Spleen (tissue), 11 donors: ENCODE measurements around the gene TBC1D9B. TPM values are rescaled to one million over a fixed set of nuclear protein-coding genes. Genes with fewer than 3 reads are reported as not detected.

Experiments
- DNase-seq: peaks from one replicate; pipeline ENCODE4 v3.0.0-alpha.2; 2020
- H3K27ac ChIP-seq, 8 donors: fragments of 200-600 bp; sonication (generic) in 7 of 8; 1 replicate in 4 of 8; 2 replicates in 4 of 8; pipeline versions ENCODE4 v1.5.0 to v1.8.0; 2016 to 2021; ENCODE audit warnings: inconsistent platforms in 4 of 8, mild to moderate bottlenecking in 4 of 8, moderate library complexity in 1 of 8
- H3K27me3 ChIP-seq, 7 donors: fragments of 200-600 bp; sonication (generic) in 6 of 7; replicated peaks in 1 of 7; 1 replicate in 4 of 7; 2 replicates in 3 of 7; pipeline versions ENCODE4 v1.5.0 to v1.8.0; 2016 to 2021; ENCODE audit warnings: inconsistent platforms in 3 of 7, mild to moderate bottlenecking in 1 of 7
- H3K36me3 ChIP-seq, 6 donors: fragments of 200-600 bp; sonication (generic) in 5 of 6; 1 replicate in 4 of 6; 2 replicates in 2 of 6; pipeline versions ENCODE4 v1.5.0 to v1.8.0; 2016 to 2021; ENCODE audit warnings: inconsistent platforms in 2 of 6
- H3K4me1 ChIP-seq, 6 donors: fragments of 200-600 bp; sonication (generic) in 5 of 6; 1 replicate in 3 of 6; 2 replicates in 3 of 6; pipeline versions ENCODE4 v1.5.0 to v1.8.0; 2016 to 2021; ENCODE audit warnings: inconsistent platforms in 3 of 6
- H3K4me3 ChIP-seq, 8 donors: fragments of 200-600 bp; sonication (generic) in 7 of 8; 1 replicate in 4 of 8; 2 replicates in 4 of 8; pipeline versions ENCODE4 v1.5.0 to v1.8.0; 2016 to 2021; ENCODE audit warnings: inconsistent platforms in 4 of 8, mild to moderate bottlenecking in 4 of 8, moderate library complexity in 2 of 8
- H3K9me3 ChIP-seq, 8 donors: fragments of 200-600 bp; sonication (generic) in 7 of 8; 1 replicate in 4 of 8; 2 replicates in 4 of 8; pipeline versions ENCODE4 v1.5.0 to v1.8.0; 2016 to 2021; ENCODE audit warnings: inconsistent platforms in 4 of 8
- POLR2A ChIP-seq, 3 donors: fragments of 450-650 bp; IDR thresholded peaks; one replicate each; pipeline ENCODE4 v1.5.1; 2017; ENCODE audit warnings: antibody characterized with exemption in 3 of 3, mild to moderate bottlenecking in 1 of 3
- POLR2AphosphoS5 ChIP-seq, 3 donors: sonication (generic); formaldehyde crosslinking; IDR thresholded peaks; one replicate each; pipeline ENCODE4 v1.5.1; 2017; ENCODE audit warnings: antibody characterized with exemption in 3 of 3
- WGBS, 5 donors: extraction: QIAGEN DNeasy Blood & Tissue Kit in 3 of 5; methylation state at CpG; one replicate each; pipeline versions ENCODE4 v1.1.5 to v1.1.7; 2013 to 2018; 5-methylcytosine and 5-hydroxymethylcytosine counted together
- intact Hi-C: fragments of 100-400 bp; cut with DNase I; formaldehyde crosslinking; loops from one replicate; pipeline ENCODE4 v1.15.0; 2023; ENCODE audit warnings: low total_unique reads
- polyA plus RNA-seq, 3 donors: library from polyadenylated mRNA; stranded (reverse); fragments of 200-250 nt; gene quantifications; one replicate each; pipeline ENCODE4 v1.2.1, GENCODE V29; 2013
- total RNA-seq, 7 donors: library from RNA; depleted of rRNA in 3 of 7; stranded (reverse); fragments of >200 nt in 3 of 7; fragmentation: NEBNext Ultra II Directional in 4 of 7; extraction: Animal tissue kit (Norgen Biotek cat#: 25700) in 4 of 7; gene quantifications; one replicate each; pipeline versions ENCODE4 v1.1.0 to v1.2.1, GENCODE V29; 2016 to 2021
- TF ChIP-seq, protein P1 (sequence below), 11 experiments: fragments of 200-600 bp in 7 of 11; fragments of 450-650 bp in 4 of 11; sonication (generic) in 4 of 11; IDR thresholded peaks in 8 of 11; conservative IDR thresholded peaks in 3 of 11; 1 replicate in 7 of 11; 2 replicates in 4 of 11; pipeline versions ENCODE4 v1.4.0 to v1.8.0; 2016 to 2021; ENCODE audit warnings: antibody characterized with exemption in 11 of 11, inconsistent platforms in 4 of 11, mild to moderate bottlenecking in 1 of 11
- donor health status: healthy with polysubstance abuse.
- donor health status: DM: no; HTN: no; CAD: no; lungs with moderate emphysema.
- donor health status: DM: no; HTN: no; CAD: no.
- donor health status: Bipolar disorder and iron deficiency.
- donor health status: healthy.
- donor health status: DM: no; HTN: no; CAD: no.
- donor health status: DM: yes; HTN: yes; CAD: no.

TBC1D9B gene
- total and polyA plus RNA-seq, 10 donors, result 29.5 to 140 (median 109) TPM

DNA sequence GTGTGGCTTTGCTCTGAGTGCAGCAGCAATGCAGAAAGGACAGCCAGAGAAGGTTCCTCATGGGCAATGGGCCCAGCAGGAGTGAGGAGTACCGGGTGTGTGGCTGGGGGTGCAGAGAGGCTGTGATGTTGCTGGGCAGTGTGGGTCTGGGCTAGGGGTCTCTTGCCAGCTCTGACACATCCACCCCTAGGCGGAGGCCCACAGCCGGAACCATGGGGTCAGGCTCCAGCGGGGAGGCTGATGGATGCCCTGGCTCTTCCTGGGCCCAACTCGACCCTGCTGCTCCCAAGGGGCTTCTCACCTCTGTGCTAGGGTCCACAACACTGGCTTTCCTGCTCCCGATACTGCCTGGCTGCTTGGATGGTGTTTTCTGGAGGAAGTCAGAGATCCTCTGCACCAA lies 19.9 kb downstream of the TBC1D9B start:
- Histone ChIP-seq H3K4me1 (no peaks in the 10 kb centered on the region), H3K36me3 (peaks cover 7 to 100% (median 90%) of the 10 kb centered on the region in 6 donors), H3K4me3 (no peak overlapping the region), H3K27me3 (no peaks in the 10 kb centered on the region), H3K9me3 (peaks cover 0 to 23% (median 18%) of the 10 kb centered on the region in 8 donors), H3K27ac (no peak overlapping the region)
- DNase-seq, result peak; percentile 56
- TF ChIP-seq, protein P1, sequence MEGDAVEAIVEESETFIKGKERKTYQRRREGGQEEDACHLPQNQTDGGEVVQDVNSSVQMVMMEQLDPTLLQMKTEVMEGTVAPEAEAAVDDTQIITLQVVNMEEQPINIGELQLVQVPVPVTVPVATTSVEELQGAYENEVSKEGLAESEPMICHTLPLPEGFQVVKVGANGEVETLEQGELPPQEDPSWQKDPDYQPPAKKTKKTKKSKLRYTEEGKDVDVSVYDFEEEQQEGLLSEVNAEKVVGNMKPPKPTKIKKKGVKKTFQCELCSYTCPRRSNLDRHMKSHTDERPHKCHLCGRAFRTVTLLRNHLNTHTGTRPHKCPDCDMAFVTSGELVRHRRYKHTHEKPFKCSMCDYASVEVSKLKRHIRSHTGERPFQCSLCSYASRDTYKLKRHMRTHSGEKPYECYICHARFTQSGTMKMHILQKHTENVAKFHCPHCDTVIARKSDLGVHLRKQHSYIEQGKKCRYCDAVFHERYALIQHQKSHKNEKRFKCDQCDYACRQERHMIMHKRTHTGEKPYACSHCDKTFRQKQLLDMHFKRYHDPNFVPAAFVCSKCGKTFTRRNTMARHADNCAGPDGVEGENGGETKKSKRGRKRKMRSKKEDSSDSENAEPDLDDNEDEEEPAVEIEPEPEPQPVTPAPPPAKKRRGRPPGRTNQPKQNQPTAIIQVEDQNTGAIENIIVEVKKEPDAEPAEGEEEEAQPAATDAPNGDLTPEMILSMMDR (IDR thresholded peaks at IDR 0.05 in 8 of 11, conservative IDR thresholded peaks at IDR 0.05 in 3 of 11), result no peak
- no peak for TF ChIP-seq POLR2A (IDR thresholded peaks at IDR 0.05)
- TF ChIP-seq POLR2AphosphoS5 (IDR thresholded peaks at IDR 0.05), result peak in 1 of 3 donors; percentile 11
- WGBS, 5 donors, result 80 to 98% (median 96%) methylated on average over 2 to 6 of the region's 6 CpGs
- intact Hi-C loops, result no loop called here

DNA sequence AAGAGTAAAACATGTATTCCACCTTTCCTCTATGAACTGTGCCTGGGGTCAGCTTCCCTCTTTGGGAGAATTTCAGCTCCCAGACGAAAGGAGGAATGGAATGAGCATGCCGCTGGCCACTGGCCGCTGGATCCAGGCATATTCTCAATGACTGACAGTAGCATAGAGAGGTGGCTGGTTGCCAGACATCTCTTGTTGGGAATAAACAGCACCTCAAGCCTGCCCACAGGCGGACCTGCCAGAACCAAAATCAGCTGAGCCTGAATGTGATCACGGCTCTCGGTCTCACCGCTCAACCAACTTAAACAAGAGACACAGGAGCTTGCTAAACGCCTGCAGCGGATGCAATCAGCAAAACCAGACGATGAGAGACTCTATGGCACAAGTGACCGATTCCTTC lies 20.6 kb downstream of the TBC1D9B start:
- H3K4me3 ChIP-seq, result no peak overlapping the region
- no peak for DNase-seq
- no peak overlapping the region for H3K27ac ChIP-seq
- intact Hi-C loops, result no loop called here
- peaks cover 7 to 100% (median 83%) of the 10 kb centered on the region in 6 donors for H3K36me3 ChIP-seq
- H3K4me1 ChIP-seq, result no peaks in the 10 kb centered on the region
- 85 to 98% (median 95%) methylated on average over 11 of the region's 11 CpGs for WGBS, 5 donors
- H3K27me3 ChIP-seq, result no peaks in the 10 kb centered on the region
- H3K9me3 ChIP-seq, result peaks cover 0 to 31% (median 25%) of the 10 kb centered on the region in 8 donors
- TF ChIP-seq POLR2AphosphoS5 (IDR thresholded peaks at IDR 0.05), result no peak
- TF ChIP-seq POLR2A (IDR thresholded peaks at IDR 0.05), result no peak

DNA sequence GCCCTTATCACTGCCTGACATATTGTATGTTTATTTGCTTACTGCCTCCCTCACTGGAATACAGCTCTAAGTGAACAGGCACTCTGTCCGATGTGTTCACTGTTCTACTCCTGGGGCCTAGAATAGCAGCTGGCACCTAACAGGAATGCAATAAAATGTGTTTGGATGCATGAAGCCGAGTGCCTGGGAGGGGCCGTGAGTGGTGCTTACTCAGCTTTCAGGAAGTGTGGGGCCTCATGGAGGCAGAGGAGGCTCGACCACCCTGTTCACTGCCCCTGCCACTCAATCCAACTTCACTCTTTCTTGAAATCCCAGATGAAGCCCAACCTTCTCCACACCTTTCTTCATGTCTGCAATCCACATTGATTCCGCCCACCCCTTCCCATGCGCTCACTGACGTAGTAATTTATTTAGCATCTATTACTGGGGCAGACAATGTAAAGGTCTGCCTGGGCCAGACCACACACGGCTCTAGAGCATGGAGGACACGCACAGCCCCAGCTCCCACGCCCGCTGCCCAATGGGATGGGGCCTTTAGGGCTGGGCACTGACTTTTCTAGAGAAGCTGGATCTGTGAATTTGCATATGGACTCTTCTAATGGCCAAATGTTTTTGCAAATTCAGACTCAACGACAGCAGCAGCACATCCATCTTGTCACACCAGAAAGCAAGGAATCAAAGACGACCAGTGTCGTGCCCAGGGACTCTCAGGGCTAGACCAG lies 21.3 kb downstream of the TBC1D9B start:
- Histone ChIP-seq H3K9me3 (peaks cover 0 to 32% (median 25%) of the 10 kb centered on the region in 8 donors), H3K27ac (no peak overlapping the region), H3K36me3 (peaks cover 7 to 100% (median 76%) of the 10 kb centered on the region in 6 donors), H3K4me1 (no peaks in the 10 kb centered on the region), H3K27me3 (no peaks in the 10 kb centered on the region), H3K4me3 (no peak overlapping the region)
- intact Hi-C loops, result no loop called here
- no peak for DNase-seq
- 90 to 96% (median 94%) methylated on average over 14 of the region's 14 CpGs for WGBS, 5 donors
- TF ChIP-seq, protein P1 (IDR thresholded peaks at IDR 0.05 in 8 of 11, conservative IDR thresholded peaks at IDR 0.05 in 3 of 11), result no peak
- TF ChIP-seq POLR2AphosphoS5 (IDR thresholded peaks at IDR 0.05), result no peak

DNA sequence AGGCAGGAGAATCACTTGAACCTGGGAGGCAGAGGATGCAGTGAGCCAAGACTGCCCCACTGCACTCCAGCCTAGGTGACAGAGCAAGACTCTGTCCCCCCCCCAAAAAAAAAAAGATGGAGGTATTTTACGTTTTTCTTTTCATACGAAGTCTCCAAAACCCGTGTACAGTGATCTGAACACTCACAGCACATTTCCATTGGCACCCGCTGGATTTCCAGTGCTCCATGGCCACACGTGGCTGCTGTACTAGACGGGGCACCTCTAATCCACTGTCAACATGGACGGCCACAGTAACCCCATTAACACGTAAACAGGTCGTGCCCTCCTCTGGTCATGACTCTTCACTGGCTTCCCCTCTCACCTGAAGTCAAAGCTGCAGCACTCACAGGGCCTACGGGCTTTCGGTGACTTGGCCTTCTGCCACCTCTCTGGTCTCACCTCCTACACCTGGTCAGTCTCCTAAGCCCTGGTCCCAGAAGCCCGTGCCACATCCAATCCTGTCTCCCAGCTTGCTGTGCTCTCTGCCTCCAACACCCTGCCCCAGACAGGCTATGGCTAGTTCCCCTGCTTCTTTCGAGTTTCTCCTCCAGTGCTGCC lies 22.1 kb downstream of the TBC1D9B start:
- TF ChIP-seq, protein P1 (IDR thresholded peaks at IDR 0.05 in 8 of 11, conservative IDR thresholded peaks at IDR 0.05 in 3 of 11), result no peak
- TF ChIP-seq POLR2A (IDR thresholded peaks at IDR 0.05) (no peak), POLR2AphosphoS5 (IDR thresholded peaks at IDR 0.05) (no peak)
- WGBS, 5 donors, result 92 to 99% (median 96%) methylated on average over 13 of the region's 13 CpGs
- Histone ChIP-seq H3K27me3 (no peaks in the 10 kb centered on the region), H3K27ac (no peak overlapping the region), H3K4me3 (no peak overlapping the region), H3K4me1 (no peaks in the 10 kb centered on the region), H3K36me3 (peaks cover 3 to 100% (median 70%) of the 10 kb centered on the region in 6 donors), H3K9me3 (peaks cover 0 to 32% (median 25%) of the 10 kb centered on the region in 8 donors)
- DNase-seq, result peak; percentile 24
- intact Hi-C loops, result no loop called here
